HepG2 (cell line): ENCODE data around the gene GADD45B. TPM values are rescaled to one million over a fixed set of nuclear protein-coding genes. Genes with fewer than 3 reads are reported as not detected.

Source experiments
- ATF4 ChIP-seq, 2 experiments: fragments of 450-650 bp in 1 of 2; sonication (generic) in 1 of 2; formaldehyde crosslinking; IDR thresholded peaks; 2 replicates each; pipeline versions ENCODE4 v1.5.0 to v1.8.0; 2020 to 2022; ENCODE audit warnings: mild to moderate bottlenecking in 1 of 2, missing genetic modification reagents in 1 of 2
- BHLHE40 ChIP-seq: IDR thresholded peaks from 2 replicates; pipeline ENCODE4 v1.6.1; 2011; ENCODE audit warnings: low read length, improper control_type of control experiment
- CAMTA2 ChIP-seq: sonication (generic); formaldehyde crosslinking; IDR thresholded peaks from 2 replicates; pipeline ENCODE4 v1.4.0; 2020; ENCODE audit warnings: mild to moderate bottlenecking, missing genetic modification reagents, borderline replicate concordance
- CCDC6 ChIP-seq: sonication (generic); formaldehyde crosslinking; IDR thresholded peaks from 2 replicates; pipeline ENCODE4 v1.8.1; 2022; ENCODE audit warnings: mild to moderate bottlenecking, missing genetic modification reagents, moderate library complexity
- DNMT1 ChIP-seq: sonication (generic); formaldehyde crosslinking; IDR thresholded peaks from 2 replicates; pipeline ENCODE4 v1.5.1; 2020; ENCODE audit warnings: mild to moderate bottlenecking, missing genetic modification reagents
- ELF3 ChIP-seq: IDR thresholded peaks from 2 replicates; pipeline ENCODE4 v1.6.1; 2016; ENCODE audit warnings: missing genetic modification reagents, missing compliant biosample characterization
- NPAS2 ChIP-seq: sonication (generic); formaldehyde crosslinking; IDR thresholded peaks from 2 replicates; pipeline ENCODE4 v1.8.0; 2022; ENCODE audit warnings: mild to moderate bottlenecking, missing genetic modification reagents, borderline replicate concordance
- PRDM10 ChIP-seq: sonication (generic); formaldehyde crosslinking; IDR thresholded peaks from 2 replicates; pipeline ENCODE4 v1.4.0; 2020; ENCODE audit warnings: low read depth, missing genetic modification reagents
- ZBTB20 ChIP-seq: sonication (generic); formaldehyde crosslinking; IDR thresholded peaks from 2 replicates; pipeline ENCODE4 v1.8.1; 2023; ENCODE audit warnings: missing genetic modification reagents, low read depth, mild to moderate bottlenecking, borderline replicate concordance
- ZBTB25 ChIP-seq: IDR thresholded peaks from 2 replicates; pipeline ENCODE4 v1.6.1; 2018; ENCODE audit warnings: missing genetic modification reagents
- ZNF280D ChIP-seq: sonication (generic); formaldehyde crosslinking; IDR thresholded peaks from 2 replicates; pipeline ENCODE4 v1.5.1; 2020; ENCODE audit warnings: mild to moderate bottlenecking, missing genetic modification reagents
- ZNF713 ChIP-seq: sonication (generic); formaldehyde crosslinking; IDR thresholded peaks from 2 replicates; pipeline ENCODE4 v1.4.0; 2020; ENCODE audit warnings: mild to moderate bottlenecking, missing genetic modification reagents
- ZNF781 ChIP-seq: sonication (generic); formaldehyde crosslinking; IDR thresholded peaks from 2 replicates; pipeline ENCODE4 v1.5.1; 2020; ENCODE audit warnings: borderline replicate concordance, mild to moderate bottlenecking, missing genetic modification reagents; ENCODE audit errors: not compliant biosample characterization
- ZNF878 ChIP-seq: sonication (generic); formaldehyde crosslinking; IDR thresholded peaks from 2 replicates; pipeline ENCODE4 v1.8.1; 2023; ENCODE audit warnings: mild to moderate bottlenecking, missing genetic modification reagents, moderate library complexity
- ZSCAN12 ChIP-seq: sonication (generic); formaldehyde crosslinking; IDR thresholded peaks from 2 replicates; pipeline ENCODE4 v1.9.0; 2021; ENCODE audit warnings: mild to moderate bottlenecking, missing genetic modification reagents
- polyA plus RNA-seq, 8 experiments: library from polyadenylated mRNA; depleted of rRNA in 3 of 8; stranded (reverse) in 7 of 8; unstranded in 1 of 8; fragments of >200 nt; fragmentation: Illumina TruSeq in 4 of 8; extraction: Trizol in 4 of 8; gene quantifications; 2 replicates each; pipeline versions ENCODE4 v1.2.1 to v1.2.3, GENCODE V29; 2011 to 2016; ENCODE audit warnings: low read depth in 4 of 8, missing spikeins in 1 of 8, mixed read lengths in 1 of 8; ENCODE audit not compliant: insufficient read depth in 1 of 8
- total RNA-seq, 5 experiments: library from RNA; depleted of rRNA; stranded (reverse); fragments of >200 nt; fragmentation: Illumina TruSeq; extraction: Trizol; gene quantifications; 2 replicates each; pipeline ENCODE4 v1.2.3, GENCODE V29; 2016; ENCODE audit warnings: low read depth in 1 of 5
- TF ChIP-seq, protein P1 (sequence below): sonication (generic); formaldehyde crosslinking; IDR thresholded peaks from 2 replicates; pipeline ENCODE4 v1.5.0; 2020; ENCODE audit warnings: missing genetic modification reagents
- TF ChIP-seq, protein P2 (sequence below): sonication (generic); formaldehyde crosslinking; IDR thresholded peaks from 2 replicates; pipeline ENCODE4 v1.8.0; 2022; ENCODE audit warnings: mild to moderate bottlenecking, missing genetic modification reagents, moderate library complexity

The GADD45B gene
- total and polyA plus RNA-seq, 2 of the 13 experiments (the other 11 are each of a cell fraction or from before 2014, with no cell fraction given), result 4.6 to 34.1 TPM

DNA sequence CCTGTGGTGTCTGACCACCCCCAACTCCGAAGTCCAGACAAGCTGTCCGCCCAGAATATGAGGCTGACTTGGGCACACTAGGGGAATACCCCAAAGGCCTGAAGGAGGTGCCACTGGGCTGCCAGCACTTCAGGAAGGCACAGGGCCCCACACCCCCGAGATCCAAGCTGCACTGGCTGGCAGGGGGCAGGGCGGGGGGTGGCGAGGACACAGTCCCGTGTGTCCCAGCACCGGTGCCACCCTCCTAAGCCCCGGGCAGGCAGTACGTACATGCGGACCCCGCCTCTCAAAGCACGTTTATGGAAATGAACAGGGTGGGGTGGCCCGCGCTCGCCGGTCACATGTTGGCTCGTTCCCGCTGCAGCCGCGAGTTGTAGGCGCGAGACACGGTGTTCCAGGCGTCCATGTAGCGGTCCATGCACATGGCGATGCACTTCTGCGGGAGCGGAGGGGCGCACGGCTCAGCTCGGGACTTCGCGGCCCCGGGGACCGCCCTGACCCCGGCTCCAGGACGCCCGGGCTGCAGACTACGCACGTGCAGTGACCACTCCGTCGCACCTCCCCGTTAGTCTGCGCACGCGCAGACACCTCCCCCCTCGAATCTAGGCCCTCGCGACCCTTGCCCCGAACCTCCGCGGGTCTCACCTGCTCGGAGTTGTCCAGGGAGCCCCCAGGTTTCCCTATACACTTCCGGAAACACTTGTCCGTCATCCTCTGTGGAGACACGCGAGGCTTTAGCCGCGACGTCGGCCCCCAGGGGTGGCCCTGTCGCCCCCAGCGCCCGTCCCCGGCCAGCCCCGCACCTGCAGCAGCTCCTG lies 49.1 kb upstream of the GADD45B start (continued):
- TF ChIP-seq PRDM10 (CRISPR knock-in tag) (no peak), CCDC6 (CRISPR knock-in tag) (peak; percentile 64), NPAS2 (no peak), ATF4 (CRISPR knock-in tag; IDR thresholded peaks at IDR 0.05) (no peak), DNMT1 (CRISPR knock-in tag) (peak; percentile 59; the same call in 1 of the 2 replicates), ZNF280D (CRISPR knock-in tag) (no peak), ELF3 (CRISPR knock-in tag) (no peak), ZSCAN12 (CRISPR knock-in tag) (0 out of 2 replicates have a peak, but pooled peaks have one; percentile 34), ZNF878 (CRISPR knock-in tag) (peak; percentile 52; the same call in 1 of the 2 replicates), ZBTB25 (CRISPR knock-in tag) (no peak), ZNF713 (CRISPR knock-in tag) (no peak), ZNF781 (peak; percentile 53), ZBTB20 (CRISPR knock-in tag) (peak; percentile 59; the same call in 1 of the 2 replicates), BHLHE40 (peak; percentile 84), CAMTA2 (CRISPR knock-in tag) (no peak; the same call in none of the 2 replicates)
- TF ChIP-seq, protein P1, sequence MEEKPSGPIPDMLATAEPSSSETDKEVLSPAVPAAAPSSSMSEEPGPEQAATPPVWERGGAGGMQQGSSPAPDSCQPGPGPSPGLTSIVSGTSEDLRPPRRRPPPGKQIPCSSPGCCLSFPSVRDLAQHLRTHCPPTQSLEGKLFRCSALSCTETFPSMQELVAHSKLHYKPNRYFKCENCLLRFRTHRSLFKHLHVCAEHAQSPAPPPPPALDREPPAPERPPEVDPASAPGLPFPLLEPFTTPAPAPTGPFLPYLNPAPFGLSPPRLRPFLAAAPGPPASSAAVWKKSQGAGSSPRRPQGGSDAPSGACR (CRISPR knock-in tag), result 0 out of 2 replicates have a peak, but pooled peaks have one; percentile 16
- TF ChIP-seq, protein P2, sequence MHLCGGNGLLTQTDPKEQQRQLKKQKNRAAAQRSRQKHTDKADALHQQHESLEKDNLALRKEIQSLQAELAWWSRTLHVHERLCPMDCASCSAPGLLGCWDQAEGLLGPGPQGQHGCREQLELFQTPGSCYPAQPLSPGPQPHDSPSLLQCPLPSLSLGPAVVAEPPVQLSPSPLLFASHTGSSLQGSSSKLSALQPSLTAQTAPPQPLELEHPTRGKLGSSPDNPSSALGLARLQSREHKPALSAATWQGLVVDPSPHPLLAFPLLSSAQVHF (CRISPR knock-in tag), result 0 out of 2 replicates have a peak, but pooled peaks have one; percentile 65
